Stimulated activated naive B cell treated with anti-CD40 and anti-IgM and Interleukin-4, amounts not matched to agents 10 μg/mL and 1 μg/mL and 100 μg/mL, for 72 hours (primary cell): ENCODE results near the gene OSBPL5.

ENCODE experiments used
- ATAC-seq, 2 donors: fragments of 150-1000 bp; cut with Tn5 transposase; replicated peaks; 2 replicates each; pipeline ENCODE4 v1.10.0; 2021; ENCODE audit warnings: moderate library complexity in 1 of 2
- DNase-seq: peaks from one replicate; pipeline ENCODE4 v3.0.0; 2021
- H3K27ac Mint-ChIP-seq: one replicate; pipeline ENCODE4 v1.8.0; 2022; ENCODE audit warnings: mild to moderate bottlenecking, mixed read lengths
- H3K27me3 Mint-ChIP-seq, 2 donors: one replicate each; pipeline ENCODE4 v1.8.0; 2022; ENCODE audit warnings: mixed read lengths in 2 of 2
- H3K36me3 Mint-ChIP-seq, 2 donors: one replicate each; pipeline ENCODE4 v1.8.0; 2022; ENCODE audit warnings: mixed read lengths in 2 of 2, mild to moderate bottlenecking in 1 of 2
- H3K4me1 Mint-ChIP-seq, 2 donors: one replicate each; pipeline ENCODE4 v1.8.0; 2022; ENCODE audit warnings: mixed read lengths in 2 of 2, mild to moderate bottlenecking in 1 of 2
- H3K4me3 Mint-ChIP-seq, 2 donors: one replicate each; pipeline ENCODE4 v1.8.0; 2022; ENCODE audit warnings: mild to moderate bottlenecking in 2 of 2, mixed read lengths in 2 of 2, moderate library complexity in 1 of 2
- H3K9me3 Mint-ChIP-seq, 2 donors: one replicate each; pipeline ENCODE4 v1.8.0; 2022; ENCODE audit warnings: mixed read lengths in 2 of 2, mild to moderate bottlenecking in 1 of 2

Gene OSBPL5

DNA sequence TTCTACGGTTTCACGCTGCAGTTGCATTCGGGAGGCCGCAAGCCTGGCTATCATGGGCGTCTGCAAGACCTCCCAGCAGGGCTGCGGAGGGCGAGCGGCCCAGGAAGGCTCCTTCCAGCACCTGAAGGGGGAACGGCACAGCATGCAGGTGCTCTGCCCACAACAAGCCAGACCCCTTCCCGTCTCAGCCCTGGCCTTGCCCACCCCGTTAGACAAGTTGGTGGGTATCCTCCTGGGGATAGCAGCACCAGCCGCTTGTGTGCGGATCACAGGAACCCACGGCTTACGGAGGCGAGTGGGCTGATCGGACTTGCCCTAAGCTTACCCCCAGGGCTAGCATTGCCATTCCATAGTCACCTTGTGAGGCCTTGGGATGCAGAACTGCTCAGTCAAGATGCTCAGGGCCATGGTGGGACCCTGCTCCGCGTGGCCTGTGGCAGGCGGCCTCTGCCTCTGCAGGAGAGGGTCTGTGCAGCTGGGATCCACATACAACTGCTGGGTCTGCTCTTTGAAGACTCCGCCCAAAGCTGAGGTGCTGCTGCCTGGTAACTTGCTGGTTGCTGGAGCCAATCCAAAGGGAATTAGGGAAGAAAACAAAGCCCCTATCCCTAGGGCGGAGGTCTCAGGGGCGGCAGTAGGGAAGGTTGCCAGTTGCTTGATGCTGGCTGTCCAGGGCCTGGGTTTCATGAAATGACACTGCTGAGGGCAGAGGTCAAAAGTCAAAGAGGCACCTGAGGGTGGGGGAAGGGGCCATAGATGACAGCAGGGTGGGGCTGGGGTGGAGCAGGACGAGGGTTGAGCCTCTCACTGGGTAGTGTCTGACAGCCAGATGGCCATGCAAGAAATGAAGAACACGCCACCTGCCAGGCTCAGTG, 1.4 kb upstream of the OSBPL5 start:
- Mint-ChIP-seq H3K4me3 (no peak overlapping the region), H3K27me3 (peaks cover 53 to 76% of the 10 kb centered on the region in 2 donors), H3K36me3 (no peaks in the 10 kb centered on the region), H3K9me3 (no peaks in the 10 kb centered on the region), H3K27ac (no peak overlapping the region), H3K4me1 (peaks cover 14 to 19% of the 10 kb centered on the region in 2 donors)
- DNase-seq: no peak
- ATAC-seq: no peak

GRCh38 chr11:3165916-3166267, 782 bp upstream of the OSBPL5 start:
- Mint-ChIP-seq H3K36me3 (no peaks in the 10 kb centered on the region), H3K4me3 (peak overlapping the region; percentile 56 to 61), H3K4me1 (peaks cover 14 to 23% of the 10 kb centered on the region in 2 donors), H3K27me3 (peaks cover 59 to 83% of the 10 kb centered on the region in 2 donors), H3K27ac (no peak overlapping the region), H3K9me3 (no peaks in the 10 kb centered on the region)
- no peak for DNase-seq
- no peak for ATAC-seq

GRCh38 chr11:3164552-3165151, 458 bp downstream of the OSBPL5 start:
- H3K9me3 Mint-ChIP-seq: no peaks in the 10 kb centered on the region
- H3K27me3 Mint-ChIP-seq: peaks cover 62 to 84% of the 10 kb centered on the region in 2 donors
- peak; percentile 8 to 26 for ATAC-seq
- no peak overlapping the region for H3K27ac Mint-ChIP-seq
- no peaks in the 10 kb centered on the region for H3K36me3 Mint-ChIP-seq
- H3K4me3 Mint-ChIP-seq: peak overlapping the region in 1 of 2 donors; percentile 43
- H3K4me1 Mint-ChIP-seq: peaks cover 14 to 28% of the 10 kb centered on the region in 2 donors
- no peak for DNase-seq

DNA sequence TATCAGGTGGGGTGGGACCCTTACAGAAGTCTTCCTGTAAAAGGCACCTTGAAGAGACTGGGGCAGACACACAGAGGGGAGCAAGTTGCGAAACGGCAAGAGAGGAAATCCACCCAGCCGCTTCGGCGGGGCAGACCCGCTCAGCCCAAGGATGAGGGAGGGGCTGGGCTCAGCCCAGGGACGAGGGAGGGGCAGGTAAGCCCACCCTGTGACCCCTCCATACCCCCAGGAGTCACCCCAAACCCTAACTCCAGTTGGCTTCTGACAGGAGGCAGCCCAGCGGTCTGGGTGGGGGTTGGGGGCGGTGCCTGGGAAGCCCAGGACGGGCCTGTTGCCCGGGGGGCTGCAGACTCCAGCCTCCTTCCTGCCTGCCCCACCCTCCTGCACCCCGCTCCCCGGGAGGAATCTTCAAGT, 965 bp downstream of the OSBPL5 start:
- H3K4me3 Mint-ChIP-seq: peak overlapping the region in 1 of 2 donors; percentile 43
- no peak for ATAC-seq
- H3K36me3 Mint-ChIP-seq: no peaks in the 10 kb centered on the region
- H3K4me1 Mint-ChIP-seq: peaks cover 11 to 23% of the 10 kb centered on the region in 2 donors
- DNase-seq: no peak
- peaks cover 65 to 86% of the 10 kb centered on the region in 2 donors for H3K27me3 Mint-ChIP-seq
- no peak overlapping the region for H3K27ac Mint-ChIP-seq
- H3K9me3 Mint-ChIP-seq: no peaks in the 10 kb centered on the region

DNA sequence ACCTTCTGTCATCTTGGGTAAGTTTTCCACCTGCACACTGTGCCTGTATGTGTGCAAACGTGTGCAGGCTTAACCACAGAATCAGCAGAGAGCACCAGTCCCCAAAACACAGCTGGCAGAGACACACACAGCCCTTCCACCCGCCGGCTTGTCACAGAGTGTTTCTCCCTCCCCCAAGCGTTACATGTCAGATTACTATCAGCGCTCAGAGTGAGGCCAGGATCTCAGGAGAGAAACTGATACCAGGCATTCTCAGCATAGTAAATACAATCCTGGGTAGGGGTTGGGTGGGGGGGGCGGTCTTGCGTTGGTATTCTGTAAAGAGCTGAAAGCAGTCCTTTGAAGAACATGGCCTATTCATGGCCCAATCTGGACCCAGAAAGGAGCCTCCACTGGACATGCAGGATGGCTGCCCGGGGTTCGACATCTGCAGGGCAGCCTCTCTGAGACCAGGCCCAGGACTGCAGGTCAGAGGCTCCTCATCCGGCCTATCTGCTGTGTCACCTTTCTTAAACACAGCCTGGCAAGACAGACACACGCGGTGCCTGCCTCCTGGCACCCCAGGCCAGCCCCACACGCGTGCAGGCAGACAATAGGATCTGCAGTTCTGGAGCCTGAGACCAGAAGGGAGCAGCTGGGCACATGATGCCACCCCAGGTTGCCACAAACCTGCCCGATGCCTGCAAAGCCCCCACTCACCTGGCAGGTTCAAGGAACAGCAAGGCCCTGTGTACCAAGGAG, 1.7 kb downstream of the OSBPL5 start:
- ATAC-seq: no peak
- Mint-ChIP-seq H3K27ac (no peak overlapping the region), H3K27me3 (peaks cover 70 to 82% of the 10 kb centered on the region in 2 donors), H3K4me3 (peak overlapping the region in 1 of 2 donors; percentile 22), H3K36me3 (no peaks in the 10 kb centered on the region), H3K4me1 (peaks cover 8 to 19% of the 10 kb centered on the region in 2 donors), H3K9me3 (no peaks in the 10 kb centered on the region)
- DNase-seq: no peak

GRCh38 chr11:3162410-3163240, 2.5 kb downstream of the OSBPL5 start:
- Mint-ChIP-seq H3K4me1 (peaks cover 8 to 19% of the 10 kb centered on the region in 2 donors), H3K27me3 (peaks cover 64 to 78% of the 10 kb centered on the region in 2 donors), H3K4me3 (no peak overlapping the region), H3K9me3 (no peaks in the 10 kb centered on the region), H3K36me3 (no peaks in the 10 kb centered on the region), H3K27ac (no peak overlapping the region)
- DNase-seq (no peak), ATAC-seq (no peak)

- Mint-ChIP-seq H3K4me1 (peaks cover 8 to 26% of the 10 kb centered on the region in 2 donors), H3K36me3 (no peaks in the 10 kb centered on the region), H3K27me3 (peaks cover 60 to 70% of the 10 kb centered on the region in 2 donors), H3K27ac (no peak overlapping the region), H3K4me3 (no peak overlapping the region), H3K9me3 (no peaks in the 10 kb centered on the region)
- ATAC-seq: no peak
- DNase-seq: no peak
Observed at GRCh38 chr11:3161720-3162409, 3.2 kb downstream of the OSBPL5 start.

DNA sequence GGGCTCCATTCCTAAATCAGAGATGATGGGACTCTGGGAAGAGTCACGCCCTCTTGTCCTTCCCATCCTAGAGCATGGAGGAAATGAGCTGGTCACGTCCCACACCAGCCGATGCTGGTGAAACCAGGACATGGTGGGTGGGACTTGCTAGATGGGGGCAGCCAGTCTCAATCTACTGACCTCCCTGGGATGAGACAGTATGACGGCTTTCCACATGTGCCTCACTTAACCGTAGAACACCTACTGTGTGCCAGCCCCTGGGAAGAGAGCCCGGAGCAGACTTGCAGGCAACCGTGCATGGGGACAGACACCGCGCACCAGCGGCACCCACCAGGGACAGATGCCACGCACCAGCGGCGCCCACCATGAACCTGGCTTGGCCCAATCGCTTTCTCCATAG, 3.8 kb downstream of the OSBPL5 start:
- Mint-ChIP-seq H3K27me3 (peaks cover 54 to 65% of the 10 kb centered on the region in 2 donors), H3K4me3 (no peak overlapping the region), H3K9me3 (no peaks in the 10 kb centered on the region), H3K4me1 (peaks cover 8 to 26% of the 10 kb centered on the region in 2 donors), H3K27ac (no peak overlapping the region), H3K36me3 (no peaks in the 10 kb centered on the region)
- ATAC-seq (no peak), DNase-seq (no peak)

GRCh38 chr11:3160252-3161031, 4.7 kb downstream of the OSBPL5 start:
- Mint-ChIP-seq H3K4me3 (peak overlapping the region; percentile 29 to 58), H3K27ac (no peak overlapping the region), H3K9me3 (no peaks in the 10 kb centered on the region), H3K36me3 (no peaks in the 10 kb centered on the region), H3K4me1 (peaks cover 4 to 21% of the 10 kb centered on the region in 2 donors), H3K27me3 (peaks cover 46 to 56% of the 10 kb centered on the region in 2 donors)
- peak; percentile 55 to 57 for ATAC-seq
- no peak for DNase-seq

DNA sequence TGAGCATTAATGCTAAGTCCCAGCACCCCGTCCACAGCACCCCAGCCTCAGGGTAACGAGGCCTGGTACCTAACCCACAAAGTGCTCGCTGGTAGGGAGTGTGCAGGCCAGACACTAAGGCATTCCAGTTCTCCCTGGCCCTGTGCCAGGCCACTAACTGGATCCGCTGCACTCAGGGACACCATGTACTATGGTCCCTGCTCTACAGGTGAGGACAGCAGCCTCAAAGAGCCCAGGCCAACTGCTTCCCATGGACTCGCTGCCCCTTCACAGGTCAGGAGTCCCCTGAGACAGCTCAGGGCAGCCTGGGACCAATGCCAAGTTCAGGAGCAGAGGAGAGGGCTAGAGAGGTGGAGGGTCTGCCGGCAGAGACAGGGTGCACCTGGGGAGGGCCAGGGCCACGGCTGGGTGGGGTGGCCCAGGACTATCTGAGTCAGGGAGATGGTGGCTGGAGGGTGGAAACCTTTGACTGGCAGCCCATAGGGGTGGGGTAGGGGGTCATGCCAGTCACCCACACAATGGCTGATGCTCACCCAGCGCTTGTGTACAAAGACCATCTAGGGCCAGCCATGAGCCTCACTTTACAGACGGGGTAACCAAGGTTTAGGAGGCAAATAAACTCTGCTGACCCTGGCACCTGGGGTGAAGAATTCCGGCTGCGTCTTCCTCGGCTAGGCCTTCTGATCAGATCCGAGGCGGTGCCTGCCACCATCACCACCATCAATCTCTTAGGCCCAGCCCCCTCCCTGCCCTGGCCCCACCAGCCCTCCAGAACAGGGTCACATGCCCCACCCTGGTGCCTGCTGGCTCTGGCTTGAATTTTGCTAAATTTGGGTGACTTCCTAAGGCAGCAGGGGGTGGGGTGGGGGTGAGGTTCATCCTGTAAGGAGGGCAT, 5.6 kb downstream of the OSBPL5 start:
- Mint-ChIP-seq H3K4me1 (peaks cover 4 to 20% of the 10 kb centered on the region in 2 donors), H3K27me3 (peaks cover 46 to 54% of the 10 kb centered on the region in 2 donors), H3K36me3 (no peaks in the 10 kb centered on the region), H3K9me3 (no peaks in the 10 kb centered on the region), H3K27ac (no peak overlapping the region), H3K4me3 (no peak overlapping the region)
- DNase-seq (no peak), ATAC-seq (no peak)

GRCh38 chr11:3158821-3159220, 6.3 kb downstream of the OSBPL5 start:
- Mint-ChIP-seq H3K27me3 (peaks cover 43 to 47% of the 10 kb centered on the region in 2 donors), H3K4me1 (peaks cover 4 to 20% of the 10 kb centered on the region in 2 donors)
- ATAC-seq: no peak

DNA sequence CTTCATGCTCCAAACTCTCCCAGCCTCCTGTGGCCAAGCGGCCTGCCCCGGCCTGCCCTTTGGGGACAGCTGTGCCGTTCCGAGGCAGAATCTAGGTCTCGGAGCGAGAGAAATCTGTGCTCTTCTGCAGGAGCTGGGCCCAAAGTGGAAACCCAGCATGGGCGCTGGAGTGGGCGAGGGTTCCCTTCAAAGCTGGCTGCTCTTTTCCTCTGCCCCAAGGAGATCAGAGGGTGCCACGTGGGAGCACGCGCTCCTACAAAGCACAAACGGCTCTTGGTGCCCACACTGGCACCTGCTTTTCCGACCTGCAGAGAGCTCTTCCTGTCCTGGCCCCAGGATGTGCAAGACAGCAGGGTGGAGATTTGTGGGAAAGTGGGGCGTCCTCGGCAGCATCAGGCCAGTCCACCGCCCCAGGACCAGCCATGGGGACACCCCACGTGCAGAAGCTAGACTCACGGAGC, 6.9 kb downstream of the OSBPL5 start:
- no peaks in the 10 kb centered on the region for H3K36me3 Mint-ChIP-seq
- no peak for ATAC-seq
- DNase-seq: no peak
- H3K27ac Mint-ChIP-seq: no peak overlapping the region
- H3K4me1 Mint-ChIP-seq: peaks cover 3 to 20% of the 10 kb centered on the region in 2 donors
- no peak overlapping the region for H3K4me3 Mint-ChIP-seq
- H3K9me3 Mint-ChIP-seq: no peaks in the 10 kb centered on the region
- H3K27me3 Mint-ChIP-seq: peaks cover 39 to 43% of the 10 kb centered on the region in 2 donors

More at GRCh38 chr11:3158821-3159220, 6.3 kb downstream of the OSBPL5 start:
- H3K9me3 Mint-ChIP-seq: no peaks in the 10 kb centered on the region
- no peak overlapping the region for H3K4me3 Mint-ChIP-seq
- DNase-seq: no peak
- no peak overlapping the region for H3K27ac Mint-ChIP-seq
- H3K36me3 Mint-ChIP-seq: no peaks in the 10 kb centered on the region
